Small intestine (tissue), 7 donors: ENCODE measurements around the gene PDE4D. TPM values are rescaled to one million over a fixed set of nuclear protein-coding genes. Genes with fewer than 3 reads are reported as not detected.
A peak's percentile ranks its signal among the peaks of the same experiment; 100 is the strongest.

Source experiments
- DNase-seq, 2 donors: peaks; one replicate each; pipeline versions ENCODE4 v3.0.0 to v3.0.0-alpha.2; 2013
- FAIRE-seq: peaks from 2 replicates; lab custom pipeline; 2012; peaks lifted over from hg19 to GRCh38; lab: Jason Lieb, UNC
- H3K27ac ChIP-seq, 3 donors: one replicate each; pipeline ENCODE4 v1.5.1; 2013; ENCODE audit warnings: low read length in 2 of 3, mild to moderate bottlenecking in 2 of 3, control low read depth in 1 of 3, inconsistent platforms in 1 of 3, low read depth in 1 of 3, moderate library complexity in 1 of 3
- H3K27me3 ChIP-seq, 3 donors: one replicate each; pipeline ENCODE4 v1.6.1; 2013; ENCODE audit warnings: low read length in 3 of 3, inconsistent platforms in 1 of 3; ENCODE audit not compliant: control insufficient read depth in 3 of 3, insufficient read depth in 3 of 3
- H3K36me3 ChIP-seq, 3 donors: one replicate each; pipeline ENCODE4 v1.6.1; 2013; ENCODE audit warnings: low read length in 3 of 3, inconsistent platforms in 1 of 3, low read depth in 1 of 3, mild to moderate bottlenecking in 1 of 3, moderate library complexity in 1 of 3; ENCODE audit not compliant: control insufficient read depth in 3 of 3, insufficient read depth in 2 of 3
- H3K4me1 ChIP-seq, 3 donors: one replicate each; pipeline ENCODE4 v1.6.1; 2013; ENCODE audit warnings: low read length in 2 of 3, inconsistent platforms in 1 of 3, low read depth in 1 of 3, mild to moderate bottlenecking in 1 of 3, moderate library complexity in 1 of 3; ENCODE audit not compliant: control insufficient read depth in 3 of 3, insufficient read depth in 2 of 3
- H3K4me3 ChIP-seq, 3 donors: one replicate each; pipeline ENCODE4 v1.5.1; 2013; ENCODE audit warnings: low read length in 3 of 3, control low read depth in 1 of 3, inconsistent platforms in 1 of 3, low read depth in 1 of 3, mild to moderate bottlenecking in 1 of 3, moderate library complexity in 1 of 3
- H3K9me3 ChIP-seq, 2 donors: one replicate each; pipeline ENCODE4 v1.6.1; 2013; ENCODE audit warnings: low read depth in 1 of 2, low read length in 1 of 2; ENCODE audit not compliant: control insufficient read depth in 2 of 2, insufficient read depth in 1 of 2
- WGBS, 3 donors: extraction: QIAGEN DNeasy Blood & Tissue Kit; methylation state at CpG; one replicate each; pipeline ENCODE4 v1.1.7; 2013; 5-methylcytosine and 5-hydroxymethylcytosine counted together
- polyA plus RNA-seq, 4 donors: library from polyadenylated mRNA; stranded (reverse) in 3 of 4; unstranded in 1 of 4; fragments of 200-250 nt in 3 of 4; fragments of 120-200 nt in 1 of 4; gene quantifications; one replicate each; pipeline versions ENCODE4 v1.2.1 to v1.2.3, GENCODE V29; 2013
- donor health status: healthy with polysubstance abuse.
- donor health status: control.
- donor health status: control.
- donor health status: Bipolar disorder and iron deficiency.
- donor health status: healthy.

Gene PDE4D
- polyA plus RNA-seq, 4 donors, result 2.9 to 16.2 (median 5.3) TPM

DNA sequence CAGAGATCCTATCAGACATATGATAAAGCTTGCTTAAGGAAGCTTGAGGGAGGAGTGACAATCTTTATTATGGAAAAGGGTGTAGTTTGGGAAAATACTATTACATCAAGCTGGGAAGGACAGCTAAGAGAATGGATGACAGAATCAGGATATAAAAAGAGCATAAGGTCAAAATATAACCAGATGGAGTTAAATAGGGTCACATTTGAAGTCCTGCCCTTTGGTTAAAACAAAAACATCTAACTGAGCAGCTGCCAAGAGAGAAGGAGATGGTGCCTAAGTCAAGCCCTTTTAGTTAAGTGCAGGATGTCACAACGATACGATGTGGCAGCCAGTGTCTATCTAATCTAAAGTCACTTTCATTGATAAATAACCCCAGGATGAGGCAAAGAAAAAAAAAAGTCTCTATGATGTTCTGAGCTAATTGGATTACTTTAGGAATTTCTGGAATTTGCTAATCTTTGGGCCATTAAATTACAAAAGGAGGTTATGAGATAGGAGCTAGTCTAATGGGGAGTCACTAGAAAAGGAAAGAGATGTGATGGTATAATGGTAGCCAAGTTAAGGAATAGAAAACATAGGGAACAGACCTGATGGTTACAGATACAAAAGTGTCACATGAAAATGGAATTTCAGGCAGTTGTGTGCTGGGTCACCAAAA lies 365.2 kb downstream of the PDE4D start:
- Histone ChIP-seq H3K4me3 (no peak overlapping the region), H3K27ac (no peak overlapping the region), H3K27me3 (no peaks in the 10 kb centered on the region), H3K4me1 (peaks cover 0 to 14% (median 2%) of the 10 kb centered on the region in 3 donors), H3K36me3 (no peaks in the 10 kb centered on the region), H3K9me3 (peaks cover 0 to 9% of the 10 kb centered on the region in 2 donors)
- WGBS, 3 donors, result 27 to 43% (median 28%) methylated on average over 2 of the region's 2 CpGs
- FAIRE-seq (no peak), DNase-seq (no peak)

DNA sequence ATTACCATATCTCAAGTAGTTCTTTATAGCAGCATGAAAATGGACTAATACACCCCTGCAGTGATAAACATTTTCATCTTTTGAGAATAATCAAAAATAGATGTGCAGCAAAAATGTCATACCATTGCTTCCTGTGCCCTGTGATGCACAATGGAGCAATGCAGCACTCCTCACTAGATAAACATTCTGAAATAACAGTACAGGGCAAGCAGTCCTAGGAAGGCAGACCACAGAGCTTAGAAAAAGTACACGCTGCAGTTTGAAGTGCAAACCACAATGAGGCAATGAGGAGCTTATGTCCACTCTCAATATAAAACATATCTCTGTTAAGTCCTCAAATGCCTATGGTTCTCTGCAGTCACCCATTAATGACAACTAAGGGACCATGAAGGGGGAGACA lies 367.6 kb downstream of the PDE4D start:
- FAIRE-seq, result no peak
- peaks cover 0 to 20% (median 2%) of the 10 kb centered on the region in 3 donors for H3K4me1 ChIP-seq

DNA sequence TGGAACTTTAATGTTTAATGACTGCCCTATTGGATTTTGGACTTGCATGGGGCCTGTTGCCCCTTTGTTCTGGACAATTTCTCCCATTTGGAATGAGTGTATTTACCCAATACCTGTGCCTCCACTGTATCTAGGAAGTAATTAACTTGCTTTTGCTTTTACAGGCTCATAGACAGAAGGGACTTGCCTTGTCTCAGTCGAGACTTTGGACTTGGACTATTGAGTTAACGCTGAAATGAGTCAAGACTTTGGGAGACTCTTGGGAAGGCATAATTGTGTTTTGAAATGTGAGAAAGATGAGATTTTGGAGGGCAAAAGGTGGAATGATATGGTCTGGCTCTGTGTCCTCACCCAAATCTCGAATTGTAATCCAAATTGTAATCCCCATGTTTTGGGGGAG lies 368.2 kb downstream of the PDE4D start:
- peak; percentile 78 to 91 for DNase-seq
- Histone ChIP-seq H3K27me3 (no peaks in the 10 kb centered on the region), H3K27ac (peak overlapping the region in 1 of 3 donors; percentile 26), H3K9me3 (peaks cover 0 to 9% of the 10 kb centered on the region in 2 donors), H3K36me3 (no peaks in the 10 kb centered on the region), H3K4me1 (peaks cover 0 to 20% (median 2%) of the 10 kb centered on the region in 3 donors), H3K4me3 (no peak overlapping the region)
- WGBS, 3 donors, result 18 to 63% (median 45%) methylated on average over 3 of the region's 3 CpGs
- FAIRE-seq, result no peak

More for the DNA sequence above, 367.6 kb downstream of the PDE4D start:
- Histone ChIP-seq H3K36me3 (no peaks in the 10 kb centered on the region), H3K9me3 (peaks cover 0 to 9% of the 10 kb centered on the region in 2 donors), H3K27ac (no peak overlapping the region), H3K4me3 (no peak overlapping the region), H3K27me3 (no peaks in the 10 kb centered on the region)
- 82 to 86% (median 86%) methylated on average over 1 of the region's 1 CpG for WGBS, 3 donors
- no peak for DNase-seq

DNA sequence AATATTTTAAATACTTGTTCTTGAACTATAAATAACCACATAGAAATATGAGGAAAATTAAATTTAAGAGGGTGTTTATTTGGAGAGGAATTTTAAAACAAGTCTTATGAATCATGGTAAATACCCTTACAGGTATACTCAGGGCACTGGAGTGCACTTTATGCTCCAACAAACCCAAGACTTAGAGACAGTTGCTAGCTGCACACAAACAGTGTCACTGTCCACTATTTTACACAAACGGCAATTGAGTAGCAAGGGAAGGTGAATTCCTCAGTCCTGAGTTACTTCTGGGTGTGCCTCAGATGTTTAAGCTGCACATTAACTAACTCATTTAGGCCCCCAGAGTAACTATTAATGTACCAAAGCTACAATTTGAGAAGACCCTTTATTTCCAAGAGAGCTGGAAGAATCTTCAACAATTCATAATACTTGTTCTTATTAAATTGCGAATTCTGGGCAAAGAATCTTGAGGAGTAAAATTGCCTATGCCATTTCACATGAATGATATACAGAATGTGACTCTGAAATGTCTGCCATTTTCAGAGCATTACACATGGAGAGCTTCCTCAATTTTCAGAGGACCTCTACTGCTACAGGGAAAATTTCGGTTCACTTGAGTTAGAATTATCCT lies 371.2 kb downstream of the PDE4D start:
- H3K27ac ChIP-seq, result no peak overlapping the region
- DNase-seq (peak in 1 of 2 donors; percentile 64), FAIRE-seq (no peak)
- H3K27me3 ChIP-seq, result no peaks in the 10 kb centered on the region
- H3K4me1 ChIP-seq, result peaks cover 0 to 20% (median 2%) of the 10 kb centered on the region in 3 donors
- H3K4me3 ChIP-seq, result no peak overlapping the region
- H3K9me3 ChIP-seq, result peaks cover 0 to 9% of the 10 kb centered on the region in 2 donors
- no peaks in the 10 kb centered on the region for H3K36me3 ChIP-seq
- 71 to 78% (median 76%) methylated on average over 3 of the region's 3 CpGs for WGBS, 3 donors

DNA sequence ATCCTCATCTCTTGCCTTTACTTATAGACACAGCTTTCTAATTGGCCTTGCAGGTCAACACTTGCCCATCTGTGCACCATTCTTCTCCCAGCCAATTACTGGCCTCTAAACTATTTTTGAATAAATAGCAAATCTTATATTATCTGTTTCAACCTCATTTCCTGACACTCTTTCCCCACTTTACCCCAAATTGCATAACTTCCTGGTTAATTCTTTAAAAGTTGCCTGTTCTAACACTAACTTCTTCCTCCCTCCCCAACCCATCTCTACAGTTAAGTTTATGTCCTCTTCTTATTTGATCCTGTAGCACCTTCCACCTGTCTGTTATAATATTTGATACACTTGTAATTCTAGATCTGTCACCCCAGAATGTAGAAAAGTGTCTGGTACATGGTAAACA lies 372.1 kb downstream of the PDE4D start:
- no peak overlapping the region for H3K27ac ChIP-seq
- no peaks in the 10 kb centered on the region for H3K27me3 ChIP-seq
- no peaks in the 10 kb centered on the region for H3K36me3 ChIP-seq
- no peak overlapping the region for H3K4me3 ChIP-seq
- H3K9me3 ChIP-seq, result peaks cover 0 to 9% of the 10 kb centered on the region in 2 donors
- H3K4me1 ChIP-seq, result peaks cover 0 to 20% (median 2%) of the 10 kb centered on the region in 3 donors
- no peak for FAIRE-seq
- no peak for DNase-seq

DNA sequence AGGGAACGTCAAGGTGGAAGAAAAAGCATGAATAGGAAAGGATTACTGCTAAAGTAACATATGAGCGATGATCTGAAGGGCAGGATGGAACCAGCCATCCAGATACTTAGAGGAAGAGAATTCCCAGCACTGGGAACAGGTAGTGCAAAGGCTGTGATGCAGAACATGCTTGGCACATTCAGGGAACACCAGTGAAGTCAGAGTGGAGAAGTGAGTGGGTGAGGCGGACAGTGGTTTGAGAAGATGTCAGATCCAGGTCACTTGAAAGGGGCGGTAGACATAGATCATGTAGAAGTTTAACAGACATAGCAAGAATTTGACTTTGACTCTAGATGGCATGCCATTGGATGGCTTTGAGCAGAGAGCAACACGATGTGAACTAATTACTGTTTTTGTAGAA lies 374.2 kb downstream of the PDE4D start:
- no peak overlapping the region for H3K4me3 ChIP-seq
- WGBS, 3 donors, result 92 to 95% (median 93%) methylated on average over 5 of the region's 5 CpGs
- H3K36me3 ChIP-seq, result peaks cover 0 to 2% (median 0%) of the 10 kb centered on the region in 3 donors
- DNase-seq (no peak), FAIRE-seq (no peak)
- H3K9me3 ChIP-seq, result peaks cover 0 to 8% of the 10 kb centered on the region in 2 donors
- peaks cover 0 to 5% (median 0%) of the 10 kb centered on the region in 3 donors for H3K4me1 ChIP-seq
- no peak overlapping the region for H3K27ac ChIP-seq
- H3K27me3 ChIP-seq, result no peaks in the 10 kb centered on the region

DNA sequence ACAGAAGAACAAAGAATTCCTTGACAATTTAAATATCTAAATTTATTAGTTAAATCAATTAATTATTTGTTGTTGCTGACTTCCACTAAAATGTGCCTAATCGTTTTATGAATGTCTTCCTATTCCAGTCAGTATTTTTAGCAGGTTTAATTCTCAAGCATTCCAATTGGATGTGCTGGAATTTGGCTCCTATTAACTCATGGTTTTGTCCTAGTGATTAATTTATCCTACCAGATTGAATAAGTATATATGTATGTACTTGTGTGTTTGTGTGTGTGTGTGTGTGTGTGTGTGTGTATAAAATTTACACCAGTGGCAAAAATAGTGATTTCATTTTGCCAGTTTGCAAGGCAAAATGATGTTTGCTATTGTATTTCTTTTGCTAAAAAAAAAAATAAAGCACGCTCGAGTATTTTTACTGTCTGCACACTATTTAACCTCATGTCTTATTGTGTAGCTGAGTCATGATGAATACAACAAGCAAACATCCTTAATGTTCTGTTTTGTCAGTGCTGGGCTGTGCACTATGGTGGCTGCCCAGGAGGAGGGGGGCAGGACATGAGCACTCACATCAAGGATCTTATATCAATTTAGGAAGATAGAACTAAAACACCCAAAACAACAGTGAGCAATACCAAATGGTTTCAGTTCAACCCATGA lies 375.5 kb downstream of the PDE4D start:
- H3K27me3 ChIP-seq, result no peaks in the 10 kb centered on the region
- no peak overlapping the region for H3K4me3 ChIP-seq
- H3K9me3 ChIP-seq, result no peaks in the 10 kb centered on the region
- H3K36me3 ChIP-seq, result peaks cover 0 to 2% (median 0%) of the 10 kb centered on the region in 3 donors
- no peak overlapping the region for H3K27ac ChIP-seq
- 75 to 85% (median 82%) methylated on average over 3 of the region's 3 CpGs for WGBS, 3 donors
- no peak for DNase-seq
- no peak for FAIRE-seq
- H3K4me1 ChIP-seq, result peaks cover 0 to 5% (median 0%) of the 10 kb centered on the region in 3 donors

DNA sequence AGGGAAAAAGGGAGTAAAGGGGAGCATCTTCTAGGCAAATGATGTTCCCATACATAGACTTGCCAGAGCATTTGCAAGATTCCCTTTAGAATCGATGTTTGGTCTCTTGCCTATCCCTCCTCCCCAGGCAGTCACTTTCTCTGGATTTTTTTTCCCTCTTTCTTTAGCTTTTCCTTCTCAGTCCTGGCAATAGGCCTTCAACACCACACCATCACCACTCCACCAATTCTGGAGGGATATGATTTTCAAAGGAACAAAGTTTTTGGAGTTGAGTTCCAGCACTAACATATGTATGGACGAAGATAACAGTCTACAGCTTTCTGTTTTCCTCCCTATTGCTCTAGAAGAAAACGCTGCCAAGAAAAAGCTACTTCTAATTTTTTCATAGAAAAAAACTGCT lies 377.4 kb downstream of the PDE4D start:
- WGBS, 3 donors, result 87 to 96% (median 93%) methylated on average over 3 of the region's 3 CpGs
- no peak for FAIRE-seq
- no peak for DNase-seq
- H3K4me3 ChIP-seq, result no peak overlapping the region
- peaks cover 0 to 2% (median 0%) of the 10 kb centered on the region in 3 donors for H3K36me3 ChIP-seq
- no peaks in the 10 kb centered on the region for H3K27me3 ChIP-seq
- H3K4me1 ChIP-seq, result no peaks in the 10 kb centered on the region
- no peak overlapping the region for H3K27ac ChIP-seq
- H3K9me3 ChIP-seq, result no peaks in the 10 kb centered on the region
